Measurements from ENCODE around the gene TAF1.

GRCh38 chrX:71458866-71459265 is 92.7 kb downstream of the TAF1 start:
- TF ChIP-seq EP300 (IDR thresholded peaks at IDR 0.05) = no peak
- TF ChIP-seq, protein P1, sequence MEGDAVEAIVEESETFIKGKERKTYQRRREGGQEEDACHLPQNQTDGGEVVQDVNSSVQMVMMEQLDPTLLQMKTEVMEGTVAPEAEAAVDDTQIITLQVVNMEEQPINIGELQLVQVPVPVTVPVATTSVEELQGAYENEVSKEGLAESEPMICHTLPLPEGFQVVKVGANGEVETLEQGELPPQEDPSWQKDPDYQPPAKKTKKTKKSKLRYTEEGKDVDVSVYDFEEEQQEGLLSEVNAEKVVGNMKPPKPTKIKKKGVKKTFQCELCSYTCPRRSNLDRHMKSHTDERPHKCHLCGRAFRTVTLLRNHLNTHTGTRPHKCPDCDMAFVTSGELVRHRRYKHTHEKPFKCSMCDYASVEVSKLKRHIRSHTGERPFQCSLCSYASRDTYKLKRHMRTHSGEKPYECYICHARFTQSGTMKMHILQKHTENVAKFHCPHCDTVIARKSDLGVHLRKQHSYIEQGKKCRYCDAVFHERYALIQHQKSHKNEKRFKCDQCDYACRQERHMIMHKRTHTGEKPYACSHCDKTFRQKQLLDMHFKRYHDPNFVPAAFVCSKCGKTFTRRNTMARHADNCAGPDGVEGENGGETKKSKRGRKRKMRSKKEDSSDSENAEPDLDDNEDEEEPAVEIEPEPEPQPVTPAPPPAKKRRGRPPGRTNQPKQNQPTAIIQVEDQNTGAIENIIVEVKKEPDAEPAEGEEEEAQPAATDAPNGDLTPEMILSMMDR (IDR thresholded peaks at IDR 0.05) = no peak
